Astrocyte (in vitro differentiated cells and primary cell): Measurements from ENCODE around the gene IGF2R. TPM values are rescaled to one million over a fixed set of nuclear protein-coding genes. Genes with fewer than 3 reads are reported as not detected.

Experiments
- DNase-seq: peaks from one replicate; pipeline ENCODE4 v3.0.0-alpha.2; 2010; ENCODE audit warnings: low read depth
- FAIRE-seq: peaks from 2 replicates; lab custom pipeline; 2011; peaks lifted over from hg19 to GRCh38; lab: Jason Lieb, UNC
- H2AFZ ChIP-seq: 2 replicates; pipeline ENCODE4 v1.6.0; 2012; ENCODE audit warnings: low read depth, low read length, inconsistent platforms
- H3K27ac ChIP-seq: 2 replicates; pipeline ENCODE4 v1.5.1; 2011; ENCODE audit warnings: low read depth, low read length, inconsistent platforms
- H3K27me3 ChIP-seq: 2 replicates; pipeline ENCODE4 v1.6.0; 2011; ENCODE audit warnings: low read length, inconsistent platforms; ENCODE audit not compliant: insufficient read depth
- H3K36me3 ChIP-seq: 2 replicates; pipeline ENCODE4 v1.5.1; 2011; ENCODE audit warnings: low read length, inconsistent platforms; ENCODE audit not compliant: insufficient read depth
- H3K4me1 ChIP-seq: 2 replicates; pipeline ENCODE4 v1.5.1; 2011; ENCODE audit warnings: low read length, inconsistent platforms; ENCODE audit not compliant: insufficient read depth
- H3K4me2 ChIP-seq: 2 replicates; pipeline ENCODE4 v1.6.0; 2012; ENCODE audit warnings: low read length, inconsistent platforms
- H3K4me3 ChIP-seq: 2 replicates; pipeline ENCODE4 v1.5.1; 2011; ENCODE audit warnings: low read depth, mild to moderate bottlenecking, low read length, inconsistent platforms; ENCODE audit not compliant: insufficient read depth
- H3K79me2 ChIP-seq: 2 replicates; pipeline ENCODE4 v1.6.0; 2012; ENCODE audit warnings: mild to moderate bottlenecking, low read length, inconsistent platforms; ENCODE audit not compliant: insufficient read depth
- H3K9ac ChIP-seq: 2 replicates; pipeline ENCODE4 v1.6.0; 2012; ENCODE audit warnings: mild to moderate bottlenecking, low read length, inconsistent platforms
- H3K9me3 ChIP-seq: 2 replicates; pipeline ENCODE4 v1.5.1; 2012; ENCODE audit warnings: low read depth, mild to moderate bottlenecking, low read length, inconsistent platforms; ENCODE audit not compliant: insufficient read depth
- H4K20me1 ChIP-seq: 2 replicates; pipeline ENCODE4 v1.6.0; 2012; ENCODE audit warnings: low read length, inconsistent platforms; ENCODE audit not compliant: insufficient read depth
- H3K27ac Mint-ChIP-seq: one replicate; pipeline ENCODE4 v1.8.0; 2021; ENCODE audit warnings: mild to moderate bottlenecking, mixed read lengths; ENCODE audit not compliant: unreplicated experiment
- H3K27me3 Mint-ChIP-seq: one replicate; pipeline ENCODE4 v1.8.0; 2021; ENCODE audit warnings: low read depth, mixed read lengths; ENCODE audit not compliant: unreplicated experiment
- H3K36me3 Mint-ChIP-seq: one replicate; pipeline ENCODE4 v1.8.0; 2021; ENCODE audit warnings: low read depth, mixed read lengths; ENCODE audit not compliant: unreplicated experiment
- H3K4me1 Mint-ChIP-seq: one replicate; pipeline ENCODE4 v1.8.0; 2021; ENCODE audit warnings: low read depth, mixed read lengths; ENCODE audit not compliant: unreplicated experiment
- H3K4me3 Mint-ChIP-seq: one replicate; pipeline ENCODE4 v1.8.0; 2021; ENCODE audit warnings: mild to moderate bottlenecking, moderate library complexity, mixed read lengths; ENCODE audit not compliant: unreplicated experiment
- H3K9me3 Mint-ChIP-seq: one replicate; pipeline ENCODE4 v1.8.0; 2021; ENCODE audit warnings: mild to moderate bottlenecking, mixed read lengths; ENCODE audit not compliant: unreplicated experiment
- CTCF ChIP-seq: IDR thresholded peaks from 2 replicates; pipeline ENCODE4 v1.5.1; 2011; ENCODE audit warnings: low read depth, mild to moderate bottlenecking, inconsistent platforms, low read length, moderate library complexity; ENCODE audit not compliant: insufficient read depth
- EZH2 ChIP-seq: IDR thresholded peaks from 2 replicates; pipeline ENCODE4 v1.6.1; 2012; ENCODE audit warnings: mild to moderate bottlenecking, low read length, inconsistent platforms; ENCODE audit not compliant: insufficient read depth
- total RNA-seq: library from RNA; stranded (reverse); gene quantifications from 2 replicates; pipeline ENCODE4 v1.2.1, GENCODE V29; 2021

Gene IGF2R
- total RNA-seq, 1 donor from 2014 or later, result 173 TPM

GRCh38 chr6:160130729-160131484 lies 162.0 kb downstream of the IGF2R start:
- H3K9me3 Mint-ChIP-seq, result peaks cover 2% of the 10 kb centered on the region
- H3K4me1 Mint-ChIP-seq, result peaks cover 8% of the 10 kb centered on the region
- no peak overlapping the region for H3K4me3 Mint-ChIP-seq
- peak overlapping the region; percentile 41 for H3K27ac Mint-ChIP-seq
- Histone ChIP-seq H3K9me3 (no peaks in the 10 kb centered on the region), H4K20me1 (no peaks in the 10 kb centered on the region), H3K9ac (no peak overlapping the region), H3K4me2 (no peak overlapping the region), H2AFZ (no peak overlapping the region), H3K27ac (no peak overlapping the region), H3K27me3 (no peaks in the 10 kb centered on the region), H3K36me3 (no peaks in the 10 kb centered on the region), H3K4me1 (peaks cover 4% of the 10 kb centered on the region), H3K79me2 (no peaks in the 10 kb centered on the region), H3K4me3 (no peak overlapping the region)
- DNase-seq (no peak), FAIRE-seq (no peak)
- H3K36me3 Mint-ChIP-seq, result peaks cover 5% of the 10 kb centered on the region
- no peak for TF ChIP-seq EZH2
- TF ChIP-seq CTCF, result no peak
- peaks cover 12% of the 10 kb centered on the region for H3K27me3 Mint-ChIP-seq

- H4K20me1 ChIP-seq, result no peaks in the 10 kb centered on the region
- Mint-ChIP-seq H3K27ac (no peak overlapping the region), H3K27me3 (peaks cover 18% of the 10 kb centered on the region), H3K4me3 (no peak overlapping the region), H3K4me1 (peaks cover 8% of the 10 kb centered on the region), H3K9me3 (peaks cover 2% of the 10 kb centered on the region), H3K36me3 (peaks cover 7% of the 10 kb centered on the region)
- H3K79me2 ChIP-seq, result no peaks in the 10 kb centered on the region
- H2AFZ ChIP-seq, result no peak overlapping the region
- FAIRE-seq (no peak), DNase-seq (no peak)
- no peaks in the 10 kb centered on the region for H3K9me3 ChIP-seq
- H3K9ac ChIP-seq, result no peak overlapping the region
- H3K4me3 ChIP-seq, result no peak overlapping the region
- H3K36me3 ChIP-seq, result no peaks in the 10 kb centered on the region
- no peak overlapping the region for H3K4me2 ChIP-seq
- no peak for TF ChIP-seq EZH2
- H3K27me3 ChIP-seq, result no peaks in the 10 kb centered on the region
- H3K27ac ChIP-seq, result no peak overlapping the region
- peaks cover 4% of the 10 kb centered on the region for H3K4me1 ChIP-seq
Measured at GRCh38 chr6:160131636-160132296, 162.9 kb downstream of the IGF2R start.

- peaks cover 7% of the 10 kb centered on the region for H3K36me3 Mint-ChIP-seq
- Histone ChIP-seq H3K9ac (no peak overlapping the region), H3K36me3 (no peaks in the 10 kb centered on the region), H3K9me3 (no peaks in the 10 kb centered on the region), H2AFZ (no peak overlapping the region), H3K27ac (no peak overlapping the region), H3K79me2 (no peaks in the 10 kb centered on the region), H3K4me1 (peaks cover 4% of the 10 kb centered on the region), H3K4me3 (no peak overlapping the region), H4K20me1 (no peaks in the 10 kb centered on the region), H3K4me2 (no peak overlapping the region), H3K27me3 (no peaks in the 10 kb centered on the region)
- TF ChIP-seq EZH2, result no peak
- no peak for TF ChIP-seq CTCF
- H3K27me3 Mint-ChIP-seq, result peaks cover 18% of the 10 kb centered on the region
- no peak overlapping the region for H3K27ac Mint-ChIP-seq
- H3K4me3 Mint-ChIP-seq, result no peak overlapping the region
- FAIRE-seq, result no peak
- no peak for DNase-seq
- H3K4me1 Mint-ChIP-seq, result peaks cover 8% of the 10 kb centered on the region
- peaks cover 2% of the 10 kb centered on the region for H3K9me3 Mint-ChIP-seq
Measured at GRCh38 chr6:160132297-160132637, 163.4 kb downstream of the IGF2R start.
